Endodermal cell (in vitro differentiated cells): ENCODE results near the gene TAGLN2. TPM values are rescaled to one million over a fixed set of nuclear protein-coding genes. Genes with fewer than 3 reads are reported as not detected.

Experiments
- DNase-seq: peaks from one replicate; pipeline ENCODE4 v3.0.0-alpha.2; 2017
- H3K27ac ChIP-seq: 2 replicates; pipeline ENCODE4 v1.5.1; 2013; ENCODE audit warnings: mild to moderate bottlenecking, low read depth, low read length, moderate library complexity
- H3K27me3 ChIP-seq: 2 replicates; pipeline ENCODE4 v1.6.1; 2013; ENCODE audit warnings: mild to moderate bottlenecking, low read length, moderate library complexity; ENCODE audit not compliant: insufficient read depth, control insufficient read depth, poor library complexity, severe bottlenecking
- H3K36me3 ChIP-seq: 2 replicates; pipeline ENCODE4 v1.7.0; 2013; ENCODE audit warnings: mild to moderate bottlenecking, low read length, moderate library complexity; ENCODE audit not compliant: control insufficient read depth, insufficient read depth
- H3K4me1 ChIP-seq: one replicate; pipeline ENCODE4 v1.7.0; 2013; ENCODE audit warnings: low read length; ENCODE audit not compliant: control insufficient read depth, insufficient read depth
- H3K4me3 ChIP-seq: 2 replicates; pipeline ENCODE4 v1.5.1; 2013; ENCODE audit warnings: mild to moderate bottlenecking, low read length, moderate library complexity
- H3K9ac ChIP-seq: 2 replicates; pipeline ENCODE4 v1.6.1; 2013; ENCODE audit warnings: mild to moderate bottlenecking, low read length, moderate library complexity; ENCODE audit not compliant: poor library complexity, severe bottlenecking; ENCODE audit errors: extremely low read depth
- H3K9me3 ChIP-seq: 2 replicates; pipeline ENCODE4 v1.6.1; 2013; ENCODE audit warnings: mild to moderate bottlenecking, low read length, moderate library complexity; ENCODE audit not compliant: control insufficient read depth
- H3K27ac Mint-ChIP-seq: 2 replicates; pipeline ENCODE4 v1.8.0; 2020; ENCODE audit warnings: mixed read lengths
- H3K27me3 Mint-ChIP-seq: 2 replicates; pipeline ENCODE4 v1.8.0; 2021; ENCODE audit warnings: mild to moderate bottlenecking, mixed read lengths; ENCODE audit not compliant: insufficient read depth
- H3K36me3 Mint-ChIP-seq: 2 replicates; pipeline ENCODE4 v1.8.0; 2020; ENCODE audit warnings: low read depth, mixed read lengths
- H3K4me1 Mint-ChIP-seq: 2 replicates; pipeline ENCODE4 v1.8.0; 2020; ENCODE audit warnings: mixed read lengths
- H3K4me3 Mint-ChIP-seq: 2 replicates; pipeline ENCODE4 v1.8.0; 2020; ENCODE audit warnings: mild to moderate bottlenecking, moderate library complexity, mixed read lengths
- H3K9me3 Mint-ChIP-seq: 2 replicates; pipeline ENCODE4 v1.8.0; 2020; ENCODE audit warnings: mild to moderate bottlenecking, mixed read lengths
- CTCF ChIP-seq: fragments of 200-600 bp; sonication (generic); conservative IDR thresholded peaks from 2 replicates; pipeline ENCODE4 v1.5.0; 2021; ENCODE audit warnings: antibody characterized with exemption, mild to moderate bottlenecking
- WGBS, 2 experiments: methylation state at CpG; one replicate each; pipeline versions ENCODE4 v1.1.5 to v1.1.7; 2013; ENCODE audit warnings: missing lambda C conversion rate in 2 of 2, mixed read lengths in 1 of 2; ENCODE audit not compliant: insufficient coverage in 1 of 2, insufficient read length in 1 of 2; 5-methylcytosine and 5-hydroxymethylcytosine counted together
- total RNA-seq, 2 donors: library from RNA; stranded (reverse); fragmentation: NEBNext Ultra II Directional in 1 of 2; extraction: Animal tissue kit (Norgen Biotek cat#: 25700) in 1 of 2; gene quantifications; 2 replicates in 1 of 2; 3 replicates in 1 of 2; pipeline ENCODE4 v1.2.1, GENCODE V29; 2021

TAGLN2 gene
- total RNA-seq, 2 donors from 2014 or later: 136 to 221 TPM

- TF ChIP-seq CTCF: no peak
- H3K9ac ChIP-seq: no peak overlapping the region
- no peaks in the 10 kb centered on the region for H3K36me3 Mint-ChIP-seq
- peaks cover 43% of the 10 kb centered on the region for H3K27me3 Mint-ChIP-seq
- H3K36me3 ChIP-seq: no peaks in the 10 kb centered on the region
- H3K4me1 ChIP-seq: no peaks in the 10 kb centered on the region
- H3K9me3 Mint-ChIP-seq: no peaks in the 10 kb centered on the region
- H3K27me3 ChIP-seq: peaks cover 27% of the 10 kb centered on the region
- peaks cover 1% of the 10 kb centered on the region for H3K4me1 Mint-ChIP-seq
- H3K9me3 ChIP-seq: no peaks in the 10 kb centered on the region
- peak; percentile 27 for DNase-seq
- H3K27ac ChIP-seq: no peak overlapping the region
- no peak overlapping the region for H3K4me3 Mint-ChIP-seq
- H3K27ac Mint-ChIP-seq: no peak overlapping the region
- H3K4me3 ChIP-seq: no peak overlapping the region
- 80 to 88% methylated on average over 1 of the region's 1 CpG for WGBS, 2 experiments
Observed at GRCh38 chr1:159951551-159951950, 26.2 kb upstream of the TAGLN2 start.

- no peak for DNase-seq
- Mint-ChIP-seq H3K4me1 (peaks cover 4% of the 10 kb centered on the region), H3K27me3 (peaks cover 47% of the 10 kb centered on the region), H3K36me3 (no peaks in the 10 kb centered on the region), H3K27ac (no peak overlapping the region), H3K4me3 (no peak overlapping the region), H3K9me3 (no peaks in the 10 kb centered on the region)
- H3K27me3 ChIP-seq: peaks cover 32% of the 10 kb centered on the region
- no peaks in the 10 kb centered on the region for H3K36me3 ChIP-seq
- H3K27ac ChIP-seq: no peak overlapping the region
- peaks cover 2% of the 10 kb centered on the region for H3K4me1 ChIP-seq
- TF ChIP-seq CTCF: no peak
- H3K9me3 ChIP-seq: no peaks in the 10 kb centered on the region
- H3K9ac ChIP-seq: no peak overlapping the region
- no peak overlapping the region for H3K4me3 ChIP-seq
- WGBS, 2 experiments: 50 to 81% methylated on average over 1 to 2 of the region's 2 CpGs
Observed at GRCh38 chr1:159951016-159951415, 25.7 kb upstream of the TAGLN2 start.

- Mint-ChIP-seq H3K36me3 (no peaks in the 10 kb centered on the region), H3K4me1 (peaks cover 9% of the 10 kb centered on the region), H3K4me3 (no peak overlapping the region), H3K9me3 (no peaks in the 10 kb centered on the region), H3K27me3 (peaks cover 50% of the 10 kb centered on the region), H3K27ac (no peak overlapping the region)
- H3K4me3 ChIP-seq: no peak overlapping the region
- 88% methylated on average over 4 of the region's 4 CpGs; no CpG with 5 or more reads in 1 of the 2 experiments for WGBS, 2 experiments
- DNase-seq: peak; percentile 14
- peaks cover 36% of the 10 kb centered on the region for H3K27me3 ChIP-seq
- TF ChIP-seq CTCF: no peak
- H3K36me3 ChIP-seq: no peaks in the 10 kb centered on the region
- H3K4me1 ChIP-seq: peaks cover 4% of the 10 kb centered on the region
- H3K9me3 ChIP-seq: no peaks in the 10 kb centered on the region
- H3K27ac ChIP-seq: no peak overlapping the region
- no peak overlapping the region for H3K9ac ChIP-seq
Observed at GRCh38 chr1:159949981-159950381, 24.7 kb upstream of the TAGLN2 start.
